Choroid plexus epithelial cell (primary cell): ENCODE data around the gene GPR101.
A peak's percentile ranks its signal among the peaks of the same experiment; 100 is the strongest.

Experiments used
- DNase-seq: peaks from one replicate; pipeline ENCODE4 v3.0.0-alpha.2; 2010; ENCODE audit warnings: low read depth
- H3K4me3 ChIP-seq: 2 replicates; pipeline ENCODE4 v1.5.1; 2011; ENCODE audit warnings: low read depth, mild to moderate bottlenecking, control low read depth, low read length, moderate library complexity
- TF ChIP-seq, protein P1 (sequence below): conservative IDR thresholded peaks from 2 replicates; pipeline ENCODE4 v1.5.1; 2011; ENCODE audit warnings: low read depth, mild to moderate bottlenecking, control low read depth, inconsistent platforms, low read length, moderate library complexity

The GPR101 gene

DNA sequence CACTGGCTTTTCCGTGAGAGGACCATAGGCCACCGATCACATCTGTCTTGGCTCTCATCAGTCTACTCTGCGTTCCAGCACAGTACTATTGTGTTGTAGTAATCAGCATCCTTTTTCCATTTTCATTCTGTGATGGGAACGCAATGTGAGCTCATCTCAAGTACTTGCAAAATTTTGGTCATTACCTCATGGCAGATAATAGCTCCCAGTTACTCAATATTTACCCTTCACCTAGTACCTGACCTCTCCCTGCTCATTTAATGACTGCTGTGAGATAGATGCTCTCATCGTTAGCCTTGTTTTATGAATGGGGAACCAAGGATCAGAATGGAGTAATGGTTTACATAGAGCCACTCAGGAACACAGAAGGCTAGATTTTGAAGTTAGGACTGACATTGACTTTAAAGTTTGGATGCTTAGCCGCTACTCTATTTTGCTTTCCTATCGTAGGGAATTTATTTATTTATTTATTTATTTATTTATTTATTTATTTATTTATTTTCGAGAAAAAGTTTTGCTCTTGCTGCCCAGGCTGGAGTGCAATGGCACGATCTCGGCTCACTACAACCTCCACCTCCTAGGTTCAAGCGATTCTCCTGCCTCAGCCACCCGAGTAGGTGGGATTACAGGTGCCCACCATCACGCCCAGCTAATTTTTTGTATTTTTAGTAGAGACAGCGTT is 6.5 kb upstream of the GPR101 start:
- TF ChIP-seq, protein P1, sequence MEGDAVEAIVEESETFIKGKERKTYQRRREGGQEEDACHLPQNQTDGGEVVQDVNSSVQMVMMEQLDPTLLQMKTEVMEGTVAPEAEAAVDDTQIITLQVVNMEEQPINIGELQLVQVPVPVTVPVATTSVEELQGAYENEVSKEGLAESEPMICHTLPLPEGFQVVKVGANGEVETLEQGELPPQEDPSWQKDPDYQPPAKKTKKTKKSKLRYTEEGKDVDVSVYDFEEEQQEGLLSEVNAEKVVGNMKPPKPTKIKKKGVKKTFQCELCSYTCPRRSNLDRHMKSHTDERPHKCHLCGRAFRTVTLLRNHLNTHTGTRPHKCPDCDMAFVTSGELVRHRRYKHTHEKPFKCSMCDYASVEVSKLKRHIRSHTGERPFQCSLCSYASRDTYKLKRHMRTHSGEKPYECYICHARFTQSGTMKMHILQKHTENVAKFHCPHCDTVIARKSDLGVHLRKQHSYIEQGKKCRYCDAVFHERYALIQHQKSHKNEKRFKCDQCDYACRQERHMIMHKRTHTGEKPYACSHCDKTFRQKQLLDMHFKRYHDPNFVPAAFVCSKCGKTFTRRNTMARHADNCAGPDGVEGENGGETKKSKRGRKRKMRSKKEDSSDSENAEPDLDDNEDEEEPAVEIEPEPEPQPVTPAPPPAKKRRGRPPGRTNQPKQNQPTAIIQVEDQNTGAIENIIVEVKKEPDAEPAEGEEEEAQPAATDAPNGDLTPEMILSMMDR: no peak
- H3K4me3 ChIP-seq: no peak overlapping the region
- no peak for DNase-seq

DNA sequence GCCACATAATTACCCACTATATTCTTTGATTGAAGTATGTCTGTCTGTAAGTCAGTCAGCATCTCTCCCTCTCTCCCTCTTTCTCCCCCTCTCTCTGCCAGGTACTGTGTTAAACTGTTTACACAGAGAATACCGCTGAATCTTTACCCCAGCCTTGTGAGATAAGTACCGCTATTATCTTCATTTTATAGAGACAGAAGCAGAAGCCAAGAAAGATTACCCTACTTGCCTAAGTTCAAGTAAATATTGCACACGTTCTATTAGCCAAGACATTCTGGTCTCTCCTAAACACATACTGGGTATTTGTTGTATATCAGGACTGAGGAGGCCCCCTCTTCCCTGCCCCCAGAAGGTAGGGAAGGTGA is 695 bp upstream of the GPR101 start:
- DNase-seq: no peak
- H3K4me3 ChIP-seq: no peak overlapping the region

DNA sequence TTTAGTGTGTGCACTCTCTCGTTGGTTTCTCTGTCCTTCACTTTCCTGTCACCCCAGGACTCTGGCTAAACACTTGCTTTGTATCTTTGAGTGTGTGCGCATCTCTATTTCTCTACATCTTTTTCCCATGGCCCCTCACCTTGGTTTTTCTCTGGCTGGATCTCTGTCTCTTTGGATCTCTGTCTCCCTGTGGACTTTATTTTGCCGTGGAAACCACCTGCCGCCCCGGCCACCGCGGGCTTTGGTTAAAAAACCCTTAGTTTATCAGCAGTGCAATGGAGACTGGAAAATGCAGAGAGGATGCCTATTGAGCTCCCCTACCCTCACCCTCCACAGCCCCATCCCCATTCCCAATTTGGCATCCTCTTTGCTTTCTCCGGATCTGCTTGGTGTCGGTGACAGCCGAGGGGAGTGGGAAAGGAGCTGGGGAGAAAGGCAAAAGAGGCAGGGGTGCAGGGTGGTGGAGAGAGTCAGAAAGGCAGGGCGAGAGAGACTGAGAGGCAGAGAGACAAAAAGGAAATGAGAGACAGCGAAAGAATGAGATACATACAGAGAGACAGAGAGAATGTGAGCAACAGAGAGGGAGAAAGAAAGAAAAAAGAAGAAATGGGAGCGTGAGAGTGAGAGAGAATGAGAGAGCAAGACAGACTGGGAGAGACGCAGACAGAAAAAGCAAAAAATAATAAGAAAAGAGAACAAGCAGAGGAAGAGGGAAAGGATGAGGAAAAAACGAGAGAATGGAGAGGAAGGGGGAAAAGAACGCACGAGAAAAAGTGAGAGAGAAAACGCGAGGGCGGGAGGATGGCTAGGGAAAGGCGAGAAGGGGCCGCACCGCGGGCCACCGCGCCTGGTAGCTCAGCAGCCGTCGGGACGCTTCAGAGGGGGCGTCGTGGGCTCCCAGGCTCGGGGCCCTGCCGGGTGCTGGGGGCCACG is 688 bp downstream of the GPR101 start:
- TF ChIP-seq, protein P1: no peak
- H3K4me3 ChIP-seq: no peak overlapping the region
- DNase-seq: no peak

More for the DNA sequence above, 695 bp upstream of the GPR101 start:
- TF ChIP-seq, protein P1: no peak

DNA sequence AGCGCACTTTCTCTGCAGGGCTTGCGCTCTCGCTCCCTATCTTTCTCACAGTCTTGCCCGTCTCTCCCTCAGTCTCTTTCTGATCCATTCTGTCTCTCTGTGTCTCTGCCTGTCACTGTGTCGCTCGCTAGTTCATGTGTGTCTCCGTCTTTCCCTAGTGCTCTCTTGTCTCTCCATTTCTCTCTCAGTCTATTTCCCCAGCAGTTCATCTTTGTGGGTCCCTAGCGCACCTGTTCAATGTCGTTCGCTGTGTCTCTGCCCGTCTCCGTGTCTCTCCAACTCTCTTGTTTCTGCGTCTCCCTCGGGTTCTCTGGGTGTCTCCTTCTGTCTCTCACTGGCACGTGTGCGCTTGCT is 1.5 kb downstream of the GPR101 start:
- H3K4me3 ChIP-seq: peak overlapping the region; percentile 39
- DNase-seq: no peak
- TF ChIP-seq, protein P1: no peak

DNA sequence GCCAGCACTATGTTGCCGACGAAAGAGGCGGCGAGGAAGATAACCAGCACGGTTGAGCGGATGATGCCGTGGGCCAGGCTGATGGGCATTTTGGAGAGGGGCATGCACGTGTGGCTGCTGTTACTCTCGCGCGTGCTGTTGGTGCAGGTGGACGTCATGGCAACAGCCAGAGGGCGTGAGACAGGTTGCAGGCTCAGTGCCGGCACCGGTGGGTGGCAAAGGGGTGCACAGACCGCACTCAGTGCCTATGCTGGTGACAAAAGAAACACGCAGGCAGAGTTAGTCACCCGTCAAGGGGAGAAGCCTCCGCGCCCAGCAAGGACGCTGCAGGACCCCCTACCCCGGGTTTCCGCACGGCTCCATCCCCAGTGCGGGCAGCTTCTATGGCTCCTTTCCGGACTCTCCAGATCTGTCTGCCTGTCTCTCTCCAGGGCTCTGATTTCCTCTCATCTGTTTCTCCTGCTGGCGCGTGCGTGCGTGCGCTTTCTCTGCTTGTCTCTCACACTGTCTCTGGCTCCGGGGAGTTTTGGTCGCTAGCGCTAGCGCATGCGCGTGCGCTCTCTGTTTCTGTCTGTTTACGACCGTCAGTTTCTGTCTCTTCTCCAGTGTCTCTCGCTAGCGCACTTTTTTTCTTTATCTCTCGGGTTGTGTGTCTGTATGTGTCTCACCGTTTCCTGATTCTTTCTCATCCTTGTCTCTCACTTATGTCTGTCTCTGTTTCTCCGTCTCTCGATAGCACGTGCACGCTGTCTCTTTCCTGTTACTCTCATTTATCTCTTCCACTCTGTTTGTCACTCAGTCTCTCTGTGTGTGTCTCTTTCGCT is 2.1 kb downstream of the GPR101 start:
- TF ChIP-seq, protein P1: no peak
- DNase-seq: peak; percentile 52
- peak overlapping the region; percentile 39 for H3K4me3 ChIP-seq

DNA sequence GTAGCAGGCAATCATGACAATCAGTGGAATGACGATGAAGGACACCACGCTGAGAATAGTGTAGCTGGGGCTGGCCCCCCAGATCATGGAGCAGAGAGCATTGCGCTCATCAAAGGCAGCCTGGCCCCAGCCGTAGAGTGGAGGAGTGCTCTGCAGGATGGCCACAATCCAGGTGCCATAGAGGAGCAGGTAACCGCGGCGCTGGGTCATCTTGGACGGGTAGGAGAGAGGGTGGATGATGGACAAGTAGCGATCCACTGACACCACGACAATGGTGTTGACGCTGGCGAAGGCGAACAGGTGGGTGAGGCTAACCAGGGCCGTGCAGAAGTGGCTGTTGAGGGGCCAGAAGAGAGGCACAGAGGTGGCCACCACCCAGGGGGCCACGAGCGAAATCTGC is 2.8 kb downstream of the GPR101 start:
- H3K4me3 ChIP-seq: no peak overlapping the region
- no peak for DNase-seq
- TF ChIP-seq, protein P1: no peak
